Small intestine (tissue), 7 donors: ENCODE results near the gene RERE. TPM values are rescaled to one million over a fixed set of nuclear protein-coding genes. Genes with fewer than 3 reads are reported as not detected.
"Not testable (repeated sequence)": the region's sequence is repeated elsewhere in the genome, so short reads cannot be mapped to it uniquely, and the experiment has no call there.

Experiments used
- DNase-seq, 2 donors: peaks; one replicate each; pipeline versions ENCODE4 v3.0.0 to v3.0.0-alpha.2; 2013
- FAIRE-seq: peaks from 2 replicates; lab custom pipeline; 2012; peaks lifted over from hg19 to GRCh38; lab: Jason Lieb, UNC
- H3K27ac ChIP-seq, 3 donors: one replicate each; pipeline ENCODE4 v1.5.1; 2013; ENCODE audit warnings: low read length in 2 of 3, mild to moderate bottlenecking in 2 of 3, control low read depth in 1 of 3, inconsistent platforms in 1 of 3, low read depth in 1 of 3, moderate library complexity in 1 of 3
- H3K27me3 ChIP-seq, 3 donors: one replicate each; pipeline ENCODE4 v1.6.1; 2013; ENCODE audit warnings: low read length in 3 of 3, inconsistent platforms in 1 of 3; ENCODE audit not compliant: control insufficient read depth in 3 of 3, insufficient read depth in 3 of 3
- H3K36me3 ChIP-seq, 3 donors: one replicate each; pipeline ENCODE4 v1.6.1; 2013; ENCODE audit warnings: low read length in 3 of 3, inconsistent platforms in 1 of 3, low read depth in 1 of 3, mild to moderate bottlenecking in 1 of 3, moderate library complexity in 1 of 3; ENCODE audit not compliant: control insufficient read depth in 3 of 3, insufficient read depth in 2 of 3
- H3K4me1 ChIP-seq, 3 donors: one replicate each; pipeline ENCODE4 v1.6.1; 2013; ENCODE audit warnings: low read length in 2 of 3, inconsistent platforms in 1 of 3, low read depth in 1 of 3, mild to moderate bottlenecking in 1 of 3, moderate library complexity in 1 of 3; ENCODE audit not compliant: control insufficient read depth in 3 of 3, insufficient read depth in 2 of 3
- H3K4me3 ChIP-seq, 3 donors: one replicate each; pipeline ENCODE4 v1.5.1; 2013; ENCODE audit warnings: low read length in 3 of 3, control low read depth in 1 of 3, inconsistent platforms in 1 of 3, low read depth in 1 of 3, mild to moderate bottlenecking in 1 of 3, moderate library complexity in 1 of 3
- H3K9me3 ChIP-seq, 2 donors: one replicate each; pipeline ENCODE4 v1.6.1; 2013; ENCODE audit warnings: low read depth in 1 of 2, low read length in 1 of 2; ENCODE audit not compliant: control insufficient read depth in 2 of 2, insufficient read depth in 1 of 2
- WGBS, 3 donors: extraction: QIAGEN DNeasy Blood & Tissue Kit; methylation state at CpG; one replicate each; pipeline ENCODE4 v1.1.7; 2013; 5-methylcytosine and 5-hydroxymethylcytosine counted together
- polyA plus RNA-seq, 4 donors: library from polyadenylated mRNA; stranded (reverse) in 3 of 4; unstranded in 1 of 4; fragments of 200-250 nt in 3 of 4; fragments of 120-200 nt in 1 of 4; gene quantifications; one replicate each; pipeline versions ENCODE4 v1.2.1 to v1.2.3, GENCODE V29; 2013
- donor health status: healthy with polysubstance abuse.
- donor health status: control.
- donor health status: control.
- donor health status: Bipolar disorder and iron deficiency.
- donor health status: healthy.

The RERE gene
- polyA plus RNA-seq, 4 donors = 19.5 to 66.8 (median 25.8) TPM

DNA sequence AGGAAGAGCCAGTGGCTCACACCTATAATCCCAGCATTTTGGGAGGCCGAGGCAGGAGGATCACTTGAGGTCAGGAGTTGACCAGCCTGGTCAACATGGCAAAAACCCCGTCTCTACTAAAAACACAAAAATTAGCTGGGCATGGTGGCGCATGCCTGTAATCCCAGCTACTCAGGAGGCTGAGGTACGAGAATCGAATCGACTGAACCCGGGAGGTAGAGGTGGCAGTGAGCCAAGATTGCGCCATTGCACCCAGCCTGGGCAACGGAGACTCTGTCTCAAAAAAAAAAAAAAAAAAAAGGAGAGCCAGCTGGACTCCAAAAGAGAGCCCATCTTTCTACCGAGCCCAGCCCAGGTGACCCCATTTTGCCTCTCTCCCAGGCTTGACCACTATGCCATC lies 13.3 kb upstream of the RERE start:
- not testable (repeated sequence) for H3K27me3 ChIP-seq, FAIRE-seq, H3K4me1 ChIP-seq, H3K36me3 ChIP-seq, H3K27ac ChIP-seq, DNase-seq, H3K9me3 ChIP-seq, H3K4me3 ChIP-seq
- WGBS, 3 donors = 80 to 88% (median 80%) methylated on average over 10 of the region's 10 CpGs

DNA sequence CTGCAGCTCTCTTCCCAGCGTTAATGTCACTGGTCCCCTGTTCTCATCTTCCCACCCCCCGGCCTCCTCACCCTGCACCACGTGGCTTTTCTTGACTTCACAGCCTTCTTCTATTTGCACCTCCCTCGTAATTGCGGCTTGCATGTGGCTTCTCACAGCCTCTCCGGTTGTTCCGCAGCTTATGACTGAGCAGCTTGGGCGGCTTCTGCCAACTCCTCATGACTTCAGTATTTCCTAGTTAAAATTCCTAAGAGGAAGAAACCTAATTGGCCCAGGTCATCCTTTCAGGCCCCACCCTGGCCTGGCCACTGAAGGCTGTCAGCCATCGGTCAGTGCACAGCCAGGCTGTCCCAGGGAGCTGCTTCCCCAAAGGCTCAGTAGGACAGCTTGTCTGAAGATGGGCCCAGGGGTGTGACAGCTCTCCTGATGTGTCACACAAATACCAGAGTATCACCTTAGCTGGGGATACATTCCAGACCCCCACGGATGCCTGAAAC lies 8.6 kb upstream of the RERE start:
- no peak for FAIRE-seq
- 83 to 95% (median 94%) methylated on average over 10 of the region's 10 CpGs for WGBS, 3 donors
- Histone ChIP-seq H3K27me3 (no peaks in the 10 kb centered on the region), H3K4me1 (peaks cover 0 to 12% (median 0%) of the 10 kb centered on the region in 3 donors), H3K36me3 (no peaks in the 10 kb centered on the region), H3K27ac (no peak overlapping the region), H3K9me3 (no peaks in the 10 kb centered on the region), H3K4me3 (no peak overlapping the region)
- no peak for DNase-seq

DNA sequence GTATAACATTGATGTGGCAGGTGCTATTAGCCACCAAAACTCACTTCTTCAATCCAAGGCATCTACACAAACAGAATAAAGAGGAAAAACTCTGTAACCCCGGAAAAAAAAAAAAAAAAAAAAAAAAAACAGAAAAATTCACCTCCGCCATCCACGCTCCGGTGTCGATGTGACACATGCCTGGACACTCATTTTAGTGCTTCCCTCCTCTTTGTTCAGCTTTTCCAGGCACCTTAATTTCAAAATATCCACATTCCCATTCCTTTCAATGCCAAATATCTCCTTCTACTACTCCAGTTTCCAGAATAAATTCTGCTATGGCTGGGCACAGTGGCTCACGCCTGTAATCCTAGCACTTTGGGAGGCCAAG lies 5.8 kb upstream of the RERE start:
- Histone ChIP-seq H3K27me3 (no peaks in the 10 kb centered on the region), H3K4me3 (no peak overlapping the region), H3K4me1 (peaks cover 0 to 16% (median 0%) of the 10 kb centered on the region in 3 donors), H3K36me3 (no peaks in the 10 kb centered on the region), H3K27ac (peak overlapping the region in 1 of 3 donors; percentile 54), H3K9me3 (no peaks in the 10 kb centered on the region)
- WGBS, 3 donors = 61 to 74% (median 65%) methylated on average over 6 of the region's 6 CpGs
- FAIRE-seq = no peak
- DNase-seq = no peak

DNA sequence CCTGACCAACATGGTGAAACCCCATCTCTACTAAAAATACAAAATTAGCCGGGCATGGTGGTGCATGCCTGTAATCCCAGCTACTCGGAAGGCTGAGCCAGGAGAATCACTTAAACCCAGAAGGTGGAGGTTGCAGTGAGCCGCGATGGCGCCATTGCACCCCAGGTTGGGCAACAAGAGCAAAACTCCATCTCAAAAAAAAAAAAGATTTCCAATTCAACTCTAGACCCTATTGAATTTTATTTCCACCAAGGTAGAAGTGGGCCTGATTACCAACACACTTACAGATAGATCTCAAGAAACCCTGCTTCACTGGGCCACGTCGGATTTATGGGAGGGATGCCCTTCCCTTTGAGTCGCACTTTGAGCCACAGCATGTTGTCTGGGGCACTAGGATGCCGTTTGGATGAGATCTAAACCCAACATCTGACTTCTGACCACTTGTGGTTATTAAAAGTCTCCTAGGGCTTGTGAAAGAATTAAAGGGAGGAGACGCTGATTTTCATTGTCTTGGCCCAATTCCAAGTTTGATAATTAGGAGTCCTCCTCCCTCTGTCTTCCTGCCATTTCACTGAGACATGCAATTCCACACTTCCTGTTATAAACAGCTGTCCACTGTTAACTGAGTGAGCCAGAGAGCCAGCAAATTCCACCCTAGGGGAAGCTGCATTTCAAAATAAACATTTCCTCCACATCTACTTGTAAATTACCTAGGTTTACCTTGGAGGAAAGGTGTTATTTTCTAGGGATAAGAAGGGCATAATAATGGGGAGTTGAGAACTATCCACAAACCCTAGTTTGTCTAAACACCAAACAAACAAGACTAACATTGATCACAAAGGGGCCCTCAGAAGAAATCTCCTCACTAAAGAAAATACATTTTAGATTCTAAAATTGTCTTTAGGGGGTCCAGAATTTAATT lies 5.2 kb upstream of the RERE start:
- 49 to 54% (median 53%) methylated on average over 10 of the region's 10 CpGs for WGBS, 3 donors
- FAIRE-seq = no peak
- Histone ChIP-seq H3K4me3 (no peak overlapping the region), H3K9me3 (no peaks in the 10 kb centered on the region), H3K36me3 (no peaks in the 10 kb centered on the region), H3K27me3 (no peaks in the 10 kb centered on the region), H3K27ac (peak overlapping the region in 2 of 3 donors; percentile 54 to 74), H3K4me1 (peaks cover 0 to 18% (median 0%) of the 10 kb centered on the region in 3 donors)
- DNase-seq = peak; percentile 82 to 86

DNA sequence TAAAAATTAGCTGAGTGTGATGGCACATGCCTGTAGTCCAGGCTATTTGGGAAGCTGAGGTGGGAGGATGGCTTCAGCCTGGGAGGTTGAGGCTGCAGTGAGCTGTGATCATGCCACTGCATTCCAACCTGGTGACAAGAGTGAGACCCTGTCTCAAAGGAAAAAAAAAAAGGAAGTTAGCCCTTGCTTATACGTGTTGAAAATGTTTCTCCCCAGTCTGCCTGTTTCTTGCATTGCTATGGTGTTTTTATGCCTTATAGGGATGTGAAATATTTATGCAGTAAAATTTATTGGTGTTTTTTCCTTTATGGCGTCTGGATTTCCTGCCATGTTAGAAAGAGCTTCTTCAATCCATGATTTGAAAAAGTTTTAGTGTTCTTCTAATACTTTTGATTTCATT lies 3.6 kb upstream of the RERE start:
- 53 to 77% (median 68%) methylated on average over 2 of the region's 2 CpGs for WGBS, 3 donors
- Histone ChIP-seq H3K27ac (no peak overlapping the region), H3K27me3 (no peaks in the 10 kb centered on the region), H3K9me3 (no peaks in the 10 kb centered on the region), H3K36me3 (no peaks in the 10 kb centered on the region), H3K4me3 (no peak overlapping the region), H3K4me1 (peaks cover 0 to 19% (median 0%) of the 10 kb centered on the region in 3 donors)
- FAIRE-seq (no peak), DNase-seq (no peak)

DNA sequence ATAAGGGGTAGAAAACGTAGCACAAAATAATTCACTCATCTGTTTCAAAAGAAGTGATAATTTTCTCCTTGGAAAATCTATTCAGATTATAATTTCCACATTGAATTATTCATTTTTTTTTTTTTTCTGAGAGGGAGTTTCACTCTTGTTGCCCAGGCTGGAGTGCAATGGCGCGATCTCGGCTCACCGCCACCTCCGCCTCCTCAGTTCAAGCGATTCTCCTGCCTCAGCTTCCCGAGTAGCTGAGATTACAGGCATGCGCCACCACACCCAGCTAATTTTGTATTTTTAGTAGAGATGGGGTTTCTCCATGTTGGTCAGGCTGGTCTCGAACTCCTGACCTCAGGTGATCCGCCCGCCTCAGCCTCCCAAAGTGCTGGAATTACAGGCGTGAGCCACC lies 1.3 kb upstream of the RERE start:
- 75 to 83% (median 82%) methylated on average over 12 of the region's 13 CpGs for WGBS, 3 donors
- peaks cover 0 to 36% (median 6%) of the 10 kb centered on the region in 3 donors for H3K4me1 ChIP-seq
- H3K4me3 ChIP-seq, FAIRE-seq, DNase-seq, H3K36me3 ChIP-seq, H3K9me3 ChIP-seq, H3K27me3 ChIP-seq: not testable (repeated sequence)
- H3K27ac ChIP-seq = peak overlapping the region in 2 of 3 donors; percentile 9 to 94

DNA sequence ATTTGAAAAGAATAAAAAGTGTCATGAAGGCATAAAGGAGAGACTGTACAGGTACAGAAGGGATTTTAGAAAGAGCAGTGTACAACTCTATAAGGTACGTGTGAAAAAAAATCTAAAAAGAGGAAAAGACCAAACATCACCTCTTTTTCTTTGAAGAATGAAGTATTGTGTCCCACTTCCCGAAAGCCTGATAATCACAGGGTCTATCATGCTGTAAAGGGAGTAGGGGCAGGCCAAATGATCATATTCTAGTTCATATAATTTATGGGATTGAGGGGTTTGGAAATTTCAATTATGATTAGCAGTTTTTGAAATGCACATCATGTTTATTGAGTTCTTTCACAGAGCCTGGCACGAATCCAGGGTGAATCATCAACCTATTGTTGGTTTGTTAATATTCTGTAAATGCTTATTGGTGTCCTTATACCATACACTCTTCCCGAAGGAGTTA lies 910 bp upstream of the RERE start:
- Histone ChIP-seq H3K27ac (peak overlapping the region in 2 of 3 donors; percentile 9 to 94), H3K36me3 (no peaks in the 10 kb centered on the region), H3K27me3 (no peaks in the 10 kb centered on the region), H3K4me3 (peak overlapping the region in 2 of 3 donors; percentile 63 to 97), H3K4me1 (peaks cover 0 to 36% (median 6%) of the 10 kb centered on the region in 3 donors), H3K9me3 (no peaks in the 10 kb centered on the region)
- WGBS, 3 donors = 4 to 11% (median 9%) methylated on average over 4 of the region's 4 CpGs
- peak; percentile 65 for DNase-seq
- FAIRE-seq = no peak

DNA sequence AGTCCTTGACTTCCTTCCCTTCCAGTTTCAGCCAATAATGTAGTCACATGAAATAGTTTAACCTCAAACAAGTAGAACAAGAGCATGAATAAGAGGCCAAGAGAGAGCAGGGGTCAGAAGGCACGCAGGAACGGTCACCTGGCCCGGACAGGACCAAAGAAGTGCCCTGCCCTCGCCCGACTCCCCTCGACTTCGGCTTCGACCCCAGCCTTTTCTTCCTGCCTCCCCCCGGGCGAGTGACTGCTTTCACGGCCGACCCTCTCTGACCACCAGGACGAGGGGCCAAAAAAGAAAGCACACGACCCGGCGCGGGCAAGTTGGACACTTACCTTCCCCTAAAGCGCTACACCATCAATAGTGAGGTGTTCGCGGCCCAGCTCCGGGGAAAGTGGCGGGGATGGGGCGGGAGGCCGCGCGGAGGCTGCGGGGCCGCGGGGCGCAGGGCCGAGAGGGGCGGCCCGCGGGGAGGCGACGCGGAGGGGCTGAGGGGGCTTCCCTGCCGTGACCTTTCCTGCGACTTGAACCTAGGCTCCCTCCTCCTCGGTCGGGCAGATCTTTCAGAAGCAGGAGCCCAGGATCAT lies 519 bp downstream of the RERE start:
- H3K27me3 ChIP-seq = no peaks in the 10 kb centered on the region
- H3K27ac ChIP-seq = peak overlapping the region; percentile 65 to 98 (median 98)
- 1% methylated on average over 37 to 41 of the region's 41 CpGs for WGBS, 3 donors
- peaks cover 0 to 24% (median 6%) of the 10 kb centered on the region in 3 donors for H3K4me1 ChIP-seq
- H3K4me3 ChIP-seq = peak overlapping the region; percentile 63 to 97 (median 90)
- no peak for FAIRE-seq
- peak; percentile 31 to 63 for DNase-seq
- H3K9me3 ChIP-seq = no peaks in the 10 kb centered on the region
- H3K36me3 ChIP-seq = no peaks in the 10 kb centered on the region
